Activated CD8-positive, alpha-beta T cell treated with anti-CD3 and anti-CD28 coated beads, Interleukin-2, amount 10 ng/mL, durations not matched to agents 7 days and 5 days (primary cell): Measurements from ENCODE around the gene LIMS3. TPM values are rescaled to one million over a fixed set of nuclear protein-coding genes. Genes with fewer than 3 reads are reported as not detected.
A peak's percentile ranks its signal among the peaks of the same experiment; 100 is the strongest.
"Not testable (repeated sequence)": the region's sequence is repeated elsewhere in the genome, so short reads cannot be mapped to it uniquely, and the experiment has no call there.

ENCODE experiments used
- ATAC-seq: fragments of 150-1000 bp; cut with Tn5 transposase; one replicate; pipeline ENCODE4 v1.10.0; 2021; ENCODE audit warnings: moderate library complexity
- CTCF ChIA-PET: fragments of 350-600 bp; sonication (Branson Sonifier 250); formaldehyde crosslinking; loops from one replicate; lab custom pipeline; 2021; ENCODE audit warnings: antibody characterized with exemption; lab: Charles Lee
- POLR2A ChIA-PET: fragments of 350-600 bp; sonication (Branson Sonifier 250); formaldehyde crosslinking; loops from one replicate; lab custom pipeline; 2021; ENCODE audit warnings: antibody characterized with exemption; lab: Charles Lee
- DNase-seq: peaks from one replicate; pipeline ENCODE4 v3.0.0-alpha.2; 2020
- H3K27ac Mint-ChIP-seq: one replicate; pipeline ENCODE4 v1.8.0; 2021; ENCODE audit warnings: mild to moderate bottlenecking, mixed read lengths
- H3K27me3 Mint-ChIP-seq: one replicate; pipeline ENCODE4 v1.8.0; 2021; ENCODE audit warnings: low read depth, mixed read lengths
- H3K36me3 Mint-ChIP-seq: one replicate; pipeline ENCODE4 v1.8.0; 2021; ENCODE audit warnings: low read depth, mixed read lengths
- H3K4me1 Mint-ChIP-seq: one replicate; pipeline ENCODE4 v1.8.0; 2021; ENCODE audit warnings: low read depth, mixed read lengths
- H3K4me3 Mint-ChIP-seq: one replicate; pipeline ENCODE4 v1.8.0; 2021; ENCODE audit warnings: mild to moderate bottlenecking, mixed read lengths
- H3K9me3 Mint-ChIP-seq: one replicate; pipeline ENCODE4 v1.8.0; 2022; ENCODE audit warnings: mixed read lengths; ENCODE audit not compliant: insufficient read depth
- total RNA-seq, 2 experiments: library from RNA; stranded (reverse); gene quantifications; one replicate each; pipeline ENCODE4 v1.2.3, GENCODE V29; 2021

The LIMS3 gene
- total RNA-seq, 2 experiments from 2014 or later, result 0.74 to 0.97 TPM

- H3K4me3 Mint-ChIP-seq, H3K4me1 Mint-ChIP-seq, POLR2A ChIA-PET, CTCF ChIA-PET, H3K9me3 Mint-ChIP-seq, ATAC-seq, H3K27me3 Mint-ChIP-seq, H3K27ac Mint-ChIP-seq, H3K36me3 Mint-ChIP-seq, DNase-seq: not testable (repeated sequence)
Measured at GRCh38 chr2:109936534-109936933, 38.0 kb downstream of the LIMS3 start.

- H3K27ac Mint-ChIP-seq, H3K9me3 Mint-ChIP-seq, DNase-seq, CTCF ChIA-PET, H3K27me3 Mint-ChIP-seq, H3K4me1 Mint-ChIP-seq, H3K4me3 Mint-ChIP-seq, ATAC-seq, H3K36me3 Mint-ChIP-seq, POLR2A ChIA-PET: not testable (repeated sequence)
Measured at GRCh38 chr2:109945362-109945761, 46.9 kb downstream of the LIMS3 start.

DNA sequence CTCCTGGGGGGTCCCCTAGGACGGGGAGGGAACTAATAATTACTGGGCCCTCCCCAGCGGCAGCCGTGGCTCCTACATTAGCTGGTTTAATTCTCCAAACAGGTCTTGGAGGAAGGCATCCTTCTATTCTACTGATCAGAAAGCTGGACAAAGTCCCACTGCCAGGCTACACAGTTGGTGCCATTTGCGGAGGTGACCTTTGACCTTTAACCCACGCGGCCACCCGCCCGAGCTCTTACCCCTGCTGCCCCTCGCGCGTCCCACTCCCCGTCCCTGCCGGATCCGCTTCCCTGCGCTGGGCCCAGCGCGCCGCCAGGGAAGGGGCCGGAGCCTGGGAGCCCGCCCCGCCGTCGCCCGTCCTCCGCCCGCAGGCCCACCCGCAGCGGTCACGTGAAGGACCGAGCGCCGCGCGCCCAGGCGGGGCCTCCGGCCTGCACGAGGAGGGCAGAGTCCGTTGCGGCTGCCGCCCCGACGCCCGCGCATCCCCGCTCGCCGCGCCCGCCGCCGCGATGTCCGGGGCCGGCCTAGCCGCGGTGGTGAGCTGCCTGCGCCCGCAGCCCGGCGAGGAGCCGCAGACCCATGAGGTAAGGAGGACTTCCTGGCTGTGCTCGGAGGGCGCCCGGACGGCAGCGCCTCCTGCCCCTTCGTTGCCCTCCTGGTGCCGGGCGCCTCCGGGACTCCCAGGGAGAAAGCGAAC, 48.9 kb downstream of the LIMS3 start:
- DNase-seq, H3K4me1 Mint-ChIP-seq, H3K27ac Mint-ChIP-seq, POLR2A ChIA-PET, H3K9me3 Mint-ChIP-seq, H3K36me3 Mint-ChIP-seq, H3K4me3 Mint-ChIP-seq, H3K27me3 Mint-ChIP-seq, CTCF ChIA-PET: not testable (repeated sequence)
- ATAC-seq, result peak; percentile 57

- H3K27me3 Mint-ChIP-seq, DNase-seq, CTCF ChIA-PET, H3K36me3 Mint-ChIP-seq, H3K4me3 Mint-ChIP-seq, H3K4me1 Mint-ChIP-seq, H3K9me3 Mint-ChIP-seq, H3K27ac Mint-ChIP-seq, POLR2A ChIA-PET: not testable (repeated sequence)
- ATAC-seq, result peak; percentile 33
Measured at GRCh38 chr2:109947959-109948520, 49.6 kb downstream of the LIMS3 start.

DNA sequence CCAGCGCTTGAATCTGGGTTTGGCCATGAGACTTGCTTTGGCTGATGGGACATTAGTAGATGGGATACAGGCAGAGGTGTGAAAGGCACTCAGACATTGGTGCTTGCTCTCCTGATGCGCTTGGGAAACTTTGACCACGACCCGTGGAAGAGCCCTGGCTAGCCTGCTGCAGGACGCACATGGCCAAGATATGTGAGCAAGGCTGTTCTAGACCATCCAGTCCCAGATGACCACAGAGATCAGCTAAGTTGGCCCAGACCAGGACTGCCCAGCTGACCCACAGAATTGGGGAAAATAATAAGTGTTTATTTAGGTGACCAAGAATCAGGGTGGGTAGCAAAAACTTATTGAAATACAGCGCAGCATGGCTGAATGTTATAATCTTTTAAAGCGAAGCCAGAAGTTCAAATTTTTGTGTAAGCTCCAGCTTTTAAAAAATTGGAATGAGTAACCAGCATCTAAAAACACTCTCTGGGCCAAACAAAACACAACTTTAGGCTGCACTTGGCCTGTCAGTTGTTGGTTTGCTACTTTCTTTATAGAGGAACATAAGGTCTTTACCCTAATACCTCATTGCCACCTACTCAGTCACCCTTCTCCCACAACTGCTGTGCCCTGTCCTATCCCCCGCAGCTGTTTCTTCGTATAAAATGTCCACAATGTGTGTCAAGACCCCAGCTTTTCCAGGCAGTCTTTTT, 51.8 kb downstream of the LIMS3 start:
- ATAC-seq, H3K4me1 Mint-ChIP-seq, H3K36me3 Mint-ChIP-seq, H3K9me3 Mint-ChIP-seq, POLR2A ChIA-PET, H3K27me3 Mint-ChIP-seq, H3K27ac Mint-ChIP-seq, DNase-seq, CTCF ChIA-PET, H3K4me3 Mint-ChIP-seq: not testable (repeated sequence)

DNA sequence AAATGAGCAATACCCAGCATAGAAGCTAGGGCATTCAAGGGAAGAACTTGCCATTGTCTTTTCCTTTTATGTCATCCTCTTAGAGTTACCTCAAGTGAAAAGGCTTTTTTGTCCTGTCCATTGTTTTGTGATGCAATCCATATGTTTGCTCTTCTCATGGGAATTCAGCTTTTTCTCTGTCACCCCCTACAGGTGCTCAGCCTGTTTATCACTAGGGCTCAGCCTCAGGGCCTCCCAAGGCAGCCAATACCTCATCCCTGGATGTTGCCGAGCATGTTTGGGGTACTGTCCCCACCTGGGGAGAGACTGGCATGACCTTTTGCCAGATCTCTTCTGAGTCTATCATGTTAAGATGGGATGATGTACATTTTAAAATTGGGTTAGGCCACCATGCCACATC, 65.5 kb downstream of the LIMS3 start:
- H3K9me3 Mint-ChIP-seq, POLR2A ChIA-PET, H3K27me3 Mint-ChIP-seq, ATAC-seq, DNase-seq, H3K27ac Mint-ChIP-seq, H3K4me3 Mint-ChIP-seq, H3K4me1 Mint-ChIP-seq, CTCF ChIA-PET, H3K36me3 Mint-ChIP-seq: not testable (repeated sequence)

GRCh38 chr2:109965482-109965881, 67.0 kb downstream of the LIMS3 start:
- H3K9me3 Mint-ChIP-seq, H3K27me3 Mint-ChIP-seq, ATAC-seq, CTCF ChIA-PET, DNase-seq, H3K4me1 Mint-ChIP-seq, H3K36me3 Mint-ChIP-seq, H3K27ac Mint-ChIP-seq, POLR2A ChIA-PET, H3K4me3 Mint-ChIP-seq: not testable (repeated sequence)

DNA sequence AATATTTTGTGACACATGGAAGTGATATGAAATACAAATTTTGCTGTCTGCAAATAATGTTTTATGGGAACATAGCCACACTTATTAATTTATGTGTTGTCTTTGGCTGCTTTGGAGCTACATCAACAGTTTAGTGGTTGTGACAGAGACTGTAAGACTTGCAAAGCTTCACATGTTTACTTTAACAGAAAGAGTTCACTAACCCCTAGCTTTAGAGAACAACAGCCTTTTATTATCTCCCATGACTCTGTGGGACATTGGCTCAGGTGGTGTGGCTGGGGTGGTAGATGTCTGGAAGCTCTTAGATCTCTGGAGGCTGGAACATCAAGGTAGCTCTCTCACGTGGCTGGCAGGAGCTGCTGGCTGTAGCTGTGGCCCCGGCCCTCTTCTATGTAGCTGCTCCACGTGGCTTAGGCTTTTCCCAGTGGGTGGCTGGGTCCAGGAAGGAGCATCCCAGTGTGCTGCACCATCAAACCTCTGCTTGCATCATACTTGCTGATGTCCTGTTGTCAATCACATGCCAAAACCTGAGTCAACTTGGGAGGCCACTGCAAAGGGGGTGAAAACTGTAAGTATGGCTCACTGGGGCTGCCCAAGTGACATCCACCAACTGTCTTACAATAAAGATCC, 67.7 kb downstream of the LIMS3 start:
- CTCF ChIA-PET, H3K27me3 Mint-ChIP-seq: not testable (repeated sequence)

GRCh38 chr2:109966858-109967257, 68.4 kb downstream of the LIMS3 start:
- H3K4me3 Mint-ChIP-seq, H3K4me1 Mint-ChIP-seq, ATAC-seq, H3K36me3 Mint-ChIP-seq, CTCF ChIA-PET, H3K27me3 Mint-ChIP-seq, POLR2A ChIA-PET, H3K9me3 Mint-ChIP-seq, DNase-seq, H3K27ac Mint-ChIP-seq: not testable (repeated sequence)

More for the DNA sequence above, 67.7 kb downstream of the LIMS3 start:
- H3K36me3 Mint-ChIP-seq, ATAC-seq, POLR2A ChIA-PET, H3K4me3 Mint-ChIP-seq, H3K27ac Mint-ChIP-seq, H3K9me3 Mint-ChIP-seq, H3K4me1 Mint-ChIP-seq, DNase-seq: not testable (repeated sequence)

GRCh38 chr2:109969864-109970263, 71.4 kb downstream of the LIMS3 start:
- H3K9me3 Mint-ChIP-seq, H3K27me3 Mint-ChIP-seq, H3K4me1 Mint-ChIP-seq: not testable (repeated sequence)

GRCh38 chr2:109971710-109972109, 73.2 kb downstream of the LIMS3 start:
- CTCF ChIA-PET, H3K4me1 Mint-ChIP-seq, POLR2A ChIA-PET, ATAC-seq, H3K9me3 Mint-ChIP-seq, H3K27me3 Mint-ChIP-seq, H3K27ac Mint-ChIP-seq, H3K36me3 Mint-ChIP-seq, DNase-seq, H3K4me3 Mint-ChIP-seq: not testable (repeated sequence)

More at GRCh38 chr2:109969864-109970263, 71.4 kb downstream of the LIMS3 start:
- peak; percentile 77 for ATAC-seq
- POLR2A ChIA-PET, H3K36me3 Mint-ChIP-seq, CTCF ChIA-PET, H3K27ac Mint-ChIP-seq, DNase-seq, H3K4me3 Mint-ChIP-seq: not testable (repeated sequence)
